Central memory CD4-positive, alpha-beta T cell (primary cell): ENCODE measurements around the gene RAD51B.
"Not testable (repeated sequence)": the region's sequence is repeated elsewhere in the genome, so short reads cannot be mapped to it uniquely, and the experiment has no call there.

Experiments used
- DNase-seq: peaks from one replicate; pipeline ENCODE4 v3.0.0; 2022

The RAD51B gene

DNA sequence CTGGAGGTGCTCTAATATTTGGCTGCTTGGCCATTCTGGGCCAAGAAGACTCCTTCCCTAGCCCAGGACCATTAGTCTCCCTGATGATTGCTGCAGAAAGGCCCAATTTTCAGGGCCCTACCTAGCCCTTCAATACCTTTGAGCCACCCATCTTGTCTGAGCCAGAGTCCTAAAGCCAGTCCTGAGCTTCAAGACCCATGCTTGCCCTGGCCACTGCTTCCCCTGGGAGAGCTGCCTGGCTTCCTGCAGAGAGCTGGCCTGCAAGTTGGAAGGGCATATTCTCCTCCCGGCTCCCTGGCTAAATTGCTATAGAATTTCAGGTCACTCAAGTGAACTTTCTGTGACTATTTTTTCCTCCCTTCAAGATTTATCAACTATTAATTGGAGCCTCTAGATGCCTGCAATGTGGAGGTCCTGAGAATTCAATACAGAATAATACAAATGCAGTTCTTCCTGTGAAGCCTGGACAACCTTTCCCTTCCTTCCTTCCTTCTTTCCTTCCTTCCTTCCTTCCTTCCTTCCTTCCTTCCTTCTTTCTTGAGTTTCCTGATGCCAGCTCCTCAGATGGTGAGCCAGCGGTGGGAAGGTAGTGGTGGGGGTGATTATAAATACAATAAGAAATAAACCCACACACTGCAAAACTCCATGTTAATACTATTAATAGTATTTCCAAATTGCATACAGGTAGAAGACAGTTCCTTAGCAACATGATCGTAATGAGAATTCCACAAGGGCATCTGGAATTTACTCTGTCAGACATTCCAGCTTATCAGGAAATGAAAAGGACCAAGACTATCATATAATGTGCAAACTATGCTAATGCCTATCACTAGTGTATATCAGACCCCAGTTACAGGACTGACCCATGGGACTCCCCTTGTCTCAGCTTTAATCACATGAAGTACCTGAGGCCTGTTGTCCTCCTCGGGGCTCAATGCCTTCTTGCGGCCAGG lies 865.2 kb downstream of the RAD51B start:
- DNase-seq = no peak

- peak; percentile 92 for DNase-seq
Measured at GRCh38 chr14:68685419-68686204, 866.0 kb downstream of the RAD51B start.

DNA sequence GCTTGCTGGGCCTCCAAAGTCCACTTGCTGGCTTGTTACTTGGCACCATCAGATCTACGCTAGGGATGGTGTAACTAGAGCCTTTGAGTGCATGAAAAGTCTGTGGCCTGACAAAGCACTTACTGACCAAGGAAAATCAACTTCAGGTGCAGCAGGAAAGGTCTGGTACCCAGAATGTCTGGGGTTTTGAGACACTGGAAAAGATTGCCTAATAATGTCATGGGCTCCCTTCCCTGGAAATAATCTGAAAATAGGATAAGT lies 866.6 kb downstream of the RAD51B start:
- no peak for DNase-seq

- DNase-seq = no peak
Measured at GRCh38 chr14:68686724-68687123, 867.1 kb downstream of the RAD51B start.

DNA sequence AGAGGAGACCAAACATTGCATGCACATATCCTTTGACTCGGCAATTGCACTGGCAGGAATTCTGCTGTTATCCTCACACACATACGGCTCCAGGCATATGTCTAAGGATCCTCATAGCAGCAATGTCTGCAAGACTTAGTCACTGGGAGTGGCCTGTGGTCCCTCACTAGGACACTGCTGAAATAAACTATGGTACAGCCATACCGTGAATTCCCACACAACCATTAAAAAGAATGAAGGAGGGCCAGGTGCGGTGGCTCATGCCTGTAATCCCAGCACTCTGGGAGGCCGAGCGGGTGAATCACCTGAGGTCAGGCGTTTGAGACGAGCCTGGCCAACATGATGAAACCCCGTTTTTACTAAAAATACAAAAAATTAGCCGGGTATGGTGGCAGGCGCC lies 868.2 kb downstream of the RAD51B start:
- DNase-seq = no peak

DNA sequence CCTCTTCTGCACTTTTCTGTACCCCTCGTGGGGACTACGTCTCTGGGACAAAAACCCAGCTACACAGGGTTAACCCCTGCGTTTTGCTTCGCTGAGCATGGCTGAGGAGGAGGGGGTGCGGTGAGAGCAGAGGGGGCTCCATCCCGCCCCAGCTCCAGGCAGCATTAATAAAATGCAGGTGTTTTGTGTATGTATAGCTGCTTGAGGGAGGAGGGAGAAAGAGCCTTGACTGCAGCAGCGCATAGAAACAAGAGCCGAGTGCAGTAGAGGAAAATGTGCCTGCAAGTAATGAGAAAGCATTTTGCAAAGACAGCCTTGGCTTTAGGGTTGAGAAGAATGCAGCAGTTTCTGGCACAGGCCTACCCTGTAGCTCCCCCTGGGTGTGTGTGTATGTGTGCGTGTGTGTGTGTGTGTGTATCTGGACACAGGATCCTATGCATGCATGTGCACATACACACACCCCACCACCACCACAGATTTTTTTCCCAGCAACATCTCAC lies 869.3 kb downstream of the RAD51B start:
- DNase-seq = no peak

GRCh38 chr14:68689511-68689910 lies 869.9 kb downstream of the RAD51B start:
- no peak for DNase-seq

GRCh38 chr14:68690089-68690958 lies 870.7 kb downstream of the RAD51B start:
- no peak for DNase-seq

DNA sequence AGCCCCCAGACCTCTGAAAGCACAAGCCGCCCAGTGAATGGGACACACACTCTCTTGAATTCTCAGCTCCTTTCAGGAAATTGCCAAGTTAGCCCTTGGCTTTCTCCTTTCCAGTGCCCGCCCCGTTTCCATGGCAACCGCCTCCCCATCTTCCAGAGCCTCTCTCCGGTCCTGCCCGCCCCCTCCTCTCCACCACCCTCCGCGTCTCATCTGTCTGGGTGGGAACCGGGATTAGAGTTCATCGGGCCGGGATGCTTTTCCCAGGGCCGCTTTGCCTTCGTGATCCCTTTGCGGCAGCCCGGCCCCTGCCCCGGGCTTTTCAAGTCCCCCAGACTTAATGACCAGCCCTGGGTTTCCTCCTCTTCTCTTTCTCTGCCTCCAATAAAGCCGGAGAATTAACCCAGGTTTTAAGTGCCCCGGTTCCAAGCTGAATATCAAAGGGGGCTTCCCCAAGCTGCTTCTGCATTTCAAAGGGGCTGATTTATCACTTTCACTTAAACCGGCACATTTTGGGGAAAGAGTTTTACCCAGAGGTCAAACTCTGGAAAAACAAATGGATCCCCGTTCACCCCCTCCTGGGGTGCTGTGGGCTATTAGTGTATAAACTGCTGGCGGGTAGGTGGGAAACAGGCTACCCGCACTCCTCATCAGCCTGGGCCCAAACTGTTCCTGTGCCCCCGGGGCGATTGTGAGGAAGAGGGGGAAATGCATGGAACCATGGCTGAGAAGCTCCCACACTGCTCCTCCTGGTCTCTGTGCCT lies 871.6 kb downstream of the RAD51B start:
- DNase-seq = no peak

GRCh38 chr14:68691792-68692118 lies 872.2 kb downstream of the RAD51B start:
- no peak for DNase-seq

GRCh38 chr14:68692216-68692615 lies 872.6 kb downstream of the RAD51B start:
- no peak for DNase-seq

DNA sequence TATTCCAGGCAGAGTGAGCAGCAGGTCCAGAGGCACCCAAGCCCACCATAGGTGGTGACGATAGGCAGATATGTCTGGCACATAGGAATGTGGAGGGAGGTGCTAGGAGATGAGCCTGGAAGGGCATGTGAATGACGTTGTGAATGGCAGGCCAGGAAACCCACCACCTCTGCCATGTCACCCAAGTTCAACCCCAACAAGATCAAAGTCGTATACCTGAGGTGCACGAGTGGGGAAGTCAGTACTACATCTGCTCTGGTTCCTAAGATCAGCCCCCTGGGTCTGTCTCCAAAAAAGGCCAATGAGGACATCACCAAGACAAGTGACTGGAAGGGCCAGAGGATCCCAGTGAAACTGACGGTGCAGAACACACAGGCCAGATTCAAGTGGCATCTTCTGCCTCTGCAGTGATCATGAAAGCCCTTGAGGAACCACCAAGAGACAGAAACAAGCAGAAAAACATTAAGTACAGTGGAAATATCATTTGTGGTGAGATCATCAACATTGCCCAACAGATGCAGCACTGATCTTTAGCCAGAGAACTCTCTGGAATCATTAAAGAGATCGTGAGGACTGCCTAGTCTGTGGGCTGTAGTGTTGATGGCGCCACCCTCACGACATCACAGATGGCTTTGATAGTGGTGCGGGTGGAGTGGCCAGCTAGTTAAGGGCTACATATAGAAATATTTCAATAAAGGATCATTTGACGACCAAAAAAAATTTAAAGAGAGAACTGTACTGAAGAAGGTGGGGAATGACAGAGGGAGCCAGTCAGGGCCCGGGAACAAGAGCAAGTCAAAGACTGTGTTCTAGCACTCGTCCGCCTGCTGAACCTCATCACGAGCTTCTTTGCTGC lies 873.6 kb downstream of the RAD51B start:
- DNase-seq = no peak

GRCh38 chr14:68693926-68694325 lies 874.3 kb downstream of the RAD51B start:
- DNase-seq = no peak

GRCh38 chr14:68694516-68695235 lies 875.1 kb downstream of the RAD51B start:
- no peak for DNase-seq

GRCh38 chr14:68695326-68695768 lies 875.8 kb downstream of the RAD51B start:
- no peak for DNase-seq

- no peak for DNase-seq
Measured at GRCh38 chr14:68695856-68696255, 876.3 kb downstream of the RAD51B start.

- no peak for DNase-seq
Measured at GRCh38 chr14:68696266-68696665, 876.7 kb downstream of the RAD51B start.

DNA sequence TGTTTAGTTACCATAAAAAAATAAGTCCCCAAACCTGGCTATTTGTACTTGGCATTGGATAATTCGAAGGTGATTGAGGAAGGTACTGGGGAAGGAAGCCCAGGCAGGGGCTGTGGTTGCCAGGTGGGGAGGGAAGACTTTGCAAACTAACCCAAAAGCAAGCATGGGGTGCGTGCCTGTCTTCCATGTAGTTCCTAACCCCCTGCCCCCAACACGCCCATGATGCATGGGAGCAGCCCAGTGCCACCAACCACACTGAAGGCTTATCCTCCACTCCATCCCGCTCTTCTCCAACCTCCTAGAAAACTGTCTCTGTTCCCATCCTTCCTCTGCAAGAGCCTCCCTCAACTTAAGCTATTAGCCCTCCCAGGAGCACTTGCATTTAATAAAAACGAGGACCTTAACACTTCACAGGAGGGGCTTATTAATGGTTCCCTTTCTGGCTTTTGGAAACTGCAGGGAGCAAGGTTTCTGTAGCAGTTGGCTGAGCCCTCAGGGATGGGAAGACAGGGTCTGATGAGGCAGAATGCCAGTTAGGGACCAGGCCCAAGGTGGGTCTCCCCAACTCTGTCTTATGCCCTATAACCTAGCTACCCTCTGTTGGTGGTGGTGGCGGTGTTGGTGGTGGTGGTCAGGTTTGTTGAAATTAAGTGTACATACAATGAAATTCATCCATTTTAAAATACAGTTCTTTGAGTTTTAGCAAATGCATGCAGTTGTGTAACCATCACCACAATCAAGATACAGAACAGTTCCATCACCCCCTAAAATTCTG lies 877.3 kb downstream of the RAD51B start:
- no peak for DNase-seq

DNA sequence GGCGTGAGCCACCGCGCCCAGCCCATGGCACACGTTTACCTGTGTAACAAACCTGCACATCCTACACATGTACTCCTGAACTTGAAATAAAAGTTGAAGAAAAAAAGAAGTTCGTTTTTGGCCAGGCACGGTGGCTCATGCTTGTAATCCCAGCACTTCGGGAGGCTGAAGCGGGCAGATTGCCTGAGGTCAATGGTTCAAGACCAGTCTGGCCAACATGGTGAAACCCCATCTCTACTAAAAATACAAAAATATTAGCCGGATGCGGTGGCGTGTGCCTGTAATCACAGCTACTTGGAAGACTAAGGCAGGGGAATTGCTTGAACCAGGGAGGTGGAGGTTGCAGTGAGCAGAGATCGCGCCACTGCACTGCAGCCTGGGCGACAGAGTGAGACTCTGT lies 879.2 kb downstream of the RAD51B start:
- DNase-seq = not testable (repeated sequence)
